H9 (cell line): ENCODE results near the gene SELENOV. TPM values are rescaled to one million over a fixed set of nuclear protein-coding genes. Genes with fewer than 3 reads are reported as not detected.

Experiments
- DNase-seq: peaks from one replicate; pipeline ENCODE4 v3.0.0-alpha.2; 2017
- H2AFZ ChIP-seq: one replicate; pipeline ENCODE4 v1.6.1; 2013; ENCODE audit warnings: mild to moderate bottlenecking, low read length, control low read depth, moderate library complexity
- H2AK5ac ChIP-seq: 2 replicates; pipeline ENCODE4 v1.6.1; 2013; ENCODE audit warnings: low read length, control low read depth, mixed read lengths; ENCODE audit not compliant: insufficient read length
- H2BK120ac ChIP-seq: one replicate; pipeline ENCODE4 v1.6.1; 2013; ENCODE audit warnings: low read depth, mild to moderate bottlenecking, low read length, control low read depth, inconsistent platforms; ENCODE audit not compliant: poor library complexity, severe bottlenecking
- H2BK12ac ChIP-seq: 2 replicates; pipeline ENCODE4 v1.6.1; 2013; ENCODE audit warnings: low read length, control low read depth, mixed read lengths, low read depth; ENCODE audit not compliant: insufficient read length
- H2BK15ac ChIP-seq: 2 replicates; pipeline ENCODE4 v1.6.1; 2013; ENCODE audit warnings: low read depth, low read length, control low read depth
- H2BK20ac ChIP-seq: one replicate; pipeline ENCODE4 v1.6.1; 2013; ENCODE audit warnings: low read depth, mild to moderate bottlenecking, low read length, control low read depth, inconsistent platforms; ENCODE audit not compliant: poor library complexity, severe bottlenecking
- H2BK5ac ChIP-seq: 2 replicates; pipeline ENCODE4 v1.6.1; 2013; ENCODE audit warnings: low read length, control low read depth, mixed read lengths; ENCODE audit not compliant: insufficient read length
- H3K14ac ChIP-seq: 2 replicates; pipeline ENCODE4 v1.6.1; 2013; ENCODE audit warnings: low read length, control low read depth; ENCODE audit not compliant: insufficient read depth
- H3K18ac ChIP-seq: 2 replicates; pipeline ENCODE4 v1.6.1; 2013; ENCODE audit warnings: low read depth, mild to moderate bottlenecking, mixed read lengths, low read length, control low read depth; ENCODE audit not compliant: insufficient read length
- H3K23ac ChIP-seq: 2 replicates; pipeline ENCODE4 v1.6.1; 2013; ENCODE audit warnings: low read length, control low read depth, mixed read lengths, low read depth; ENCODE audit not compliant: insufficient read length
- H3K23me2 ChIP-seq: 2 replicates; pipeline ENCODE4 v1.6.1; 2013; ENCODE audit warnings: low read depth, mild to moderate bottlenecking, mixed read lengths, low read length, control low read depth; ENCODE audit not compliant: insufficient read length, poor library complexity, severe bottlenecking
- H3K27ac ChIP-seq: 2 replicates; pipeline ENCODE4 v1.5.1; 2013; ENCODE audit warnings: low read length, control low read depth, mixed read lengths, low read depth; ENCODE audit not compliant: insufficient read length
- H3K27me3 ChIP-seq: 2 replicates; pipeline ENCODE4 v1.6.1; 2013; ENCODE audit warnings: low read length, control low read depth, inconsistent platforms; ENCODE audit not compliant: insufficient read depth
- H3K4ac ChIP-seq: 2 replicates; pipeline ENCODE4 v1.6.1; 2013; ENCODE audit warnings: low read depth, mild to moderate bottlenecking, control low read depth, inconsistent platforms, low read length, moderate library complexity
- H3K4me1 ChIP-seq: 2 replicates; pipeline ENCODE4 v1.6.1; 2013; ENCODE audit warnings: low read length, control low read depth, inconsistent platforms; ENCODE audit not compliant: insufficient read depth
- H3K4me2 ChIP-seq: 2 replicates; pipeline ENCODE4 v1.6.1; 2013; ENCODE audit warnings: low read length, control low read depth, mixed read lengths; ENCODE audit not compliant: insufficient read length, insufficient read depth
- H3K56ac ChIP-seq: 2 replicates; pipeline ENCODE4 v1.6.1; 2013; ENCODE audit warnings: low read depth, mild to moderate bottlenecking, mixed read lengths, low read length, control low read depth; ENCODE audit not compliant: insufficient read length
- H3K79me1 ChIP-seq: 2 replicates; pipeline ENCODE4 v1.6.1; 2013; ENCODE audit warnings: low read depth, mild to moderate bottlenecking, moderate library complexity, low read length, control low read depth, inconsistent platforms; ENCODE audit not compliant: insufficient read depth, poor library complexity, severe bottlenecking
- H3K79me2 ChIP-seq: 2 replicates; pipeline ENCODE4 v1.6.1; 2013; ENCODE audit warnings: low read length, control low read depth, inconsistent platforms; ENCODE audit not compliant: insufficient read depth
- H3K9ac ChIP-seq: 2 replicates; pipeline ENCODE4 v1.6.1; 2013; ENCODE audit warnings: low read length, control low read depth, mixed read lengths; ENCODE audit not compliant: insufficient read length; ENCODE audit errors: extremely low read depth
- H3K9me3 ChIP-seq: one replicate; pipeline ENCODE4 v1.6.1; 2013; ENCODE audit warnings: low read depth, low read length, inconsistent platforms; ENCODE audit not compliant: control insufficient read depth
- H3T11ph ChIP-seq: one replicate; pipeline ENCODE4 v1.6.1; 2013; ENCODE audit warnings: mild to moderate bottlenecking, low read length, control low read depth, inconsistent platforms
- H4K20me1 ChIP-seq: one replicate; pipeline ENCODE4 v1.6.1; 2013; ENCODE audit not compliant: control insufficient read depth, insufficient read length, insufficient read depth
- H4K5ac ChIP-seq: 2 replicates; pipeline ENCODE4 v1.6.1; 2013; ENCODE audit warnings: low read depth, mild to moderate bottlenecking, mixed read lengths, low read length, control low read depth; ENCODE audit not compliant: insufficient read length
- H4K8ac ChIP-seq: replicated peaks from 2 replicates; pipeline ENCODE4 v1.6.1; 2013; ENCODE audit warnings: low read length, control low read depth, mixed read lengths, low read depth; ENCODE audit not compliant: insufficient read length
- H4K91ac ChIP-seq: 2 replicates; pipeline ENCODE4 v1.6.1; 2013; ENCODE audit warnings: low read depth, mild to moderate bottlenecking, moderate library complexity, mixed read lengths, low read length, control low read depth; ENCODE audit not compliant: insufficient read length
- H3K27ac Mint-ChIP-seq, 3 experiments: 2 replicates in 2 of 3; 3 replicates in 1 of 3; pipeline ENCODE4 v1.8.0; 2020 to 2021; ENCODE audit warnings: mixed read lengths in 3 of 3, mild to moderate bottlenecking in 1 of 3, moderate library complexity in 1 of 3
- H3K27me3 Mint-ChIP-seq: 2 replicates; pipeline ENCODE4 v1.8.0; 2021; ENCODE audit warnings: low read depth, mild to moderate bottlenecking, moderate library complexity, mixed read lengths
- H3K36me3 Mint-ChIP-seq, 3 experiments: 2 replicates in 2 of 3; 3 replicates in 1 of 3; pipeline ENCODE4 v1.8.0; 2020 to 2021; ENCODE audit warnings: low read depth in 3 of 3, mixed read lengths in 3 of 3; ENCODE audit not compliant: insufficient read depth in 1 of 3
- H3K4me1 Mint-ChIP-seq, 2 experiments: 2 replicates each; pipeline ENCODE4 v1.8.0; 2020; ENCODE audit warnings: mixed read lengths in 2 of 2
- H3K4me3 Mint-ChIP-seq, 2 experiments: 2 replicates in 1 of 2; 3 replicates in 1 of 2; pipeline ENCODE4 v1.8.0; 2020 to 2021; ENCODE audit warnings: mild to moderate bottlenecking in 2 of 2, mixed read lengths in 2 of 2, moderate library complexity in 1 of 2
- H3K9me3 Mint-ChIP-seq, 2 experiments: 2 replicates in 1 of 2; 3 replicates in 1 of 2; pipeline ENCODE4 v1.8.0; 2020; ENCODE audit warnings: mild to moderate bottlenecking in 2 of 2, mixed read lengths in 2 of 2, moderate library complexity in 1 of 2
- CTCF ChIP-seq: fragments of 200-600 bp; sonication (generic); conservative IDR thresholded peaks from 3 replicates; pipeline ENCODE4 v1.8.0; 2021; ENCODE audit warnings: antibody characterized with exemption, mild to moderate bottlenecking
- WGBS: extraction: QIAGEN DNeasy Blood & Tissue Kit; methylation state at CpG from one replicate; pipeline ENCODE4 v1.1.7; 2013; ENCODE audit warnings: missing lambda C conversion rate, low lambda C conversion rate, mixed read lengths; ENCODE audit not compliant: insufficient read length; ENCODE audit errors: extremely low coverage; 5-methylcytosine and 5-hydroxymethylcytosine counted together
- total RNA-seq: library from RNA; stranded (reverse); gene quantifications from 2 replicates; pipeline ENCODE4 v1.2.1, GENCODE V29; 2021

SELENOV gene
- total RNA-seq, 1 experiment from 2014 or later = 6.9 TPM

GRCh38 chr19:39506944-39507714 lies 7.8 kb upstream of the SELENOV start:
- H2AK5ac ChIP-seq = no peak overlapping the region
- no peak overlapping the region for H3K56ac ChIP-seq
- H3K36me3 Mint-ChIP-seq = peaks cover 0 to 11% (median 3%) of the 10 kb centered on the region in 3 experiments; a peak in 3 of 7 replicates
- H3K4me2 ChIP-seq = peak overlapping the region; percentile 74
- no peak overlapping the region for H2BK5ac ChIP-seq
- H3K79me2 ChIP-seq = no peaks in the 10 kb centered on the region
- no peak overlapping the region for H2BK15ac ChIP-seq
- no peak overlapping the region for H3K27ac ChIP-seq
- peak overlapping the region; percentile 72 to 83 for H3K4me3 Mint-ChIP-seq
- DNase-seq = peak; percentile 82
- peaks cover 83% of the 10 kb centered on the region for H3K27me3 Mint-ChIP-seq
- H4K20me1 ChIP-seq = no peaks in the 10 kb centered on the region
- peaks cover 11 to 15% of the 10 kb centered on the region in 2 experiments; a peak in 4 of 5 replicates for H3K9me3 Mint-ChIP-seq
- no peak for TF ChIP-seq CTCF
- H3K4me1 Mint-ChIP-seq = peaks cover 9 to 10% of the 10 kb centered on the region in 2 experiments
- H2BK120ac ChIP-seq = no peak overlapping the region
- no peaks in the 10 kb centered on the region for H3K79me1 ChIP-seq
- no peak overlapping the region for H4K5ac ChIP-seq
- no peaks in the 10 kb centered on the region for H3K4me1 ChIP-seq
- H2BK20ac ChIP-seq = no peak overlapping the region
- H3K9ac ChIP-seq = no peak overlapping the region
- H3K18ac ChIP-seq = no peak overlapping the region
- WGBS = no CpG with 5 or more reads among the region's 96 CpGs
- no peak overlapping the region for H3T11ph ChIP-seq
- no peak overlapping the region for H2BK12ac ChIP-seq
- H2AFZ ChIP-seq = no peak overlapping the region
- H3K27ac Mint-ChIP-seq = no peak overlapping the region
- no peak overlapping the region for H4K91ac ChIP-seq
- H3K23ac ChIP-seq = no peak overlapping the region
- H3K14ac ChIP-seq = no peak overlapping the region
- peaks cover 19% of the 10 kb centered on the region; the same call in 1 of the 2 replicates for H3K27me3 ChIP-seq
- peaks cover 10% of the 10 kb centered on the region for H3K23me2 ChIP-seq
- no peak overlapping the region for H4K8ac ChIP-seq
- H3K4ac ChIP-seq = no peak overlapping the region
- H3K9me3 ChIP-seq = no peaks in the 10 kb centered on the region
